Heart left ventricle (tissue), 13 donors: Measurements from ENCODE around the gene FOXE1.

ENCODE experiments used
- POLR2A ChIP-seq, 2 donors: fragments of 450-650 bp; IDR thresholded peaks; one replicate each; pipeline ENCODE4 v1.6.1; 2017; ENCODE audit warnings: antibody characterized with exemption in 2 of 2, mild to moderate bottlenecking in 2 of 2, moderate library complexity in 2 of 2
- TF ChIP-seq, protein P1 (sequence below), 12 donors: fragments of 200-600 bp; sonication (generic) in 4 of 12; IDR thresholded peaks; one replicate each; pipeline versions ENCODE4 v1.5.0 to v1.8.0; 2018 to 2022; ENCODE audit warnings: antibody characterized with exemption in 12 of 12, mild to moderate bottlenecking in 5 of 12
- donor health status: ischemic (EF 13 %, LVEDD 7.1; RV severe dilation, severe dysfunction).
- donor health status: DM: no; HTN: yes; CAD: no.
- donor health status: DM: no; HTN: no; CAD: no.
- donor health status: ischemic (EF 25% LVEDD 6.9; RV normal size, moderate dysfunction).
- donor health status: ischemic (EF 25% LVEDD 5.7; RV mildly dilated, moderate dysfunction).
- donor health status: ischemic (EF 35%, LVEDD 5.7; RV mildly dilated, moderate dysfunction).
- donor health status: nonischemic (EF 11% LVEDD 7.7; RV severe dilation, severe dysfunction).
- donor health status: DM: yes; HTN: yes; CAD: no.
- donor health status: PGD.
- donor health status: ischemic (EF 29% LVEDD 5.4; RV normal size, mild dysfunction).
- donor health status: nonischemic (EF 23%, LVEDD 6.1; RV moderate dilation, normal function).

DNA sequence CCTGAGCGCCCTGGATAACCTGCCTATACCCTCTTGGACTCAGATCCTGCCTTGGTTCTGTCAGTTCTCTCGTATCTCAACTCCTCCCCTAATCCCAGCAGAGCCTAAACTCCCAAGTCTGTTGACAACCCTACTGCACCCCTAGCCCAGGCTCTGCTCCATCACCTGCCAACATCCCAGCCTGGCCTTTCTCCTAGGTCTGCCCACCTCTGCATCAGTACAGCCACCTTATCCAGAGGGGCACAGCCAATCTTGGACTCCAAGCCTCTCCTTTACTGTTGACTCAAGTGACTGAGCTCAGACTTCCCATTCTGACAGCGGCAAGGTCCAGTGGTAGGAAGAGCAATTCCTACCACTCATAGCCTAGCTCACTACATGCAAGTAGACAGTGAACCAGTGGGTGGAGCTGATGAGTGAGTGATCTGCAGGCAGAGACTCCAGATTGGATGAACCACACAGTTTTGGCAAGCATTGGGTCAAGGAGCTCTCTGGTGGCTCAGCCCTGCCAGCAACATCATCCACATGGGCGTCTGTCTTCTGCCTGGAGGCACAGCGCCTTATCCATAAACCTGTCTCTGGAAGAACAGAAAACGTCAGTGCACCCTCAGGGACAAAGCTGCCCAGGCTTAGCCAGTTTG, 42.8 kb downstream of the FOXE1 start:
- TF ChIP-seq, protein P1, sequence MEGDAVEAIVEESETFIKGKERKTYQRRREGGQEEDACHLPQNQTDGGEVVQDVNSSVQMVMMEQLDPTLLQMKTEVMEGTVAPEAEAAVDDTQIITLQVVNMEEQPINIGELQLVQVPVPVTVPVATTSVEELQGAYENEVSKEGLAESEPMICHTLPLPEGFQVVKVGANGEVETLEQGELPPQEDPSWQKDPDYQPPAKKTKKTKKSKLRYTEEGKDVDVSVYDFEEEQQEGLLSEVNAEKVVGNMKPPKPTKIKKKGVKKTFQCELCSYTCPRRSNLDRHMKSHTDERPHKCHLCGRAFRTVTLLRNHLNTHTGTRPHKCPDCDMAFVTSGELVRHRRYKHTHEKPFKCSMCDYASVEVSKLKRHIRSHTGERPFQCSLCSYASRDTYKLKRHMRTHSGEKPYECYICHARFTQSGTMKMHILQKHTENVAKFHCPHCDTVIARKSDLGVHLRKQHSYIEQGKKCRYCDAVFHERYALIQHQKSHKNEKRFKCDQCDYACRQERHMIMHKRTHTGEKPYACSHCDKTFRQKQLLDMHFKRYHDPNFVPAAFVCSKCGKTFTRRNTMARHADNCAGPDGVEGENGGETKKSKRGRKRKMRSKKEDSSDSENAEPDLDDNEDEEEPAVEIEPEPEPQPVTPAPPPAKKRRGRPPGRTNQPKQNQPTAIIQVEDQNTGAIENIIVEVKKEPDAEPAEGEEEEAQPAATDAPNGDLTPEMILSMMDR (IDR thresholded peaks at IDR 0.05): no peak
- no peak for TF ChIP-seq POLR2A (IDR thresholded peaks at IDR 0.05)
